Retina (tissue), 1 donor: ENCODE data around the gene COL4A2.
"Not testable (repeated sequence)": the region's sequence is repeated elsewhere in the genome, so short reads cannot be mapped to it uniquely, and the experiment has no call there.

Experiments
- DNase-seq: peaks from one replicate; pipeline ENCODE4 v3.0.0-alpha.2; 2016

Gene COL4A2

GRCh38 chr13:110445722-110446574 lies 138.9 kb downstream of the COL4A2 start:
- no peak for DNase-seq

- no peak for DNase-seq
Observed at GRCh38 chr13:110446575-110446890, 139.4 kb downstream of the COL4A2 start.

GRCh38 chr13:110447058-110447511 lies 140.0 kb downstream of the COL4A2 start:
- no peak for DNase-seq

GRCh38 chr13:110447801-110448200 lies 140.7 kb downstream of the COL4A2 start:
- DNase-seq: no peak

GRCh38 chr13:110448230-110448629 lies 141.1 kb downstream of the COL4A2 start:
- DNase-seq: no peak

GRCh38 chr13:110448677-110449076 lies 141.6 kb downstream of the COL4A2 start:
- no peak for DNase-seq

GRCh38 chr13:110449219-110450015 lies 142.3 kb downstream of the COL4A2 start:
- DNase-seq: no peak

GRCh38 chr13:110450016-110450900 lies 143.2 kb downstream of the COL4A2 start:
- no peak for DNase-seq

GRCh38 chr13:110450941-110451730 lies 144.1 kb downstream of the COL4A2 start:
- DNase-seq: no peak

GRCh38 chr13:110453091-110453490 lies 146.0 kb downstream of the COL4A2 start:
- not testable (repeated sequence) for DNase-seq

GRCh38 chr13:110453797-110454196 lies 146.7 kb downstream of the COL4A2 start:
- DNase-seq: no peak

- DNase-seq: no peak
Observed at GRCh38 chr13:110454227-110454859, 147.3 kb downstream of the COL4A2 start.

- no peak for DNase-seq
Observed at GRCh38 chr13:110454956-110455355, 147.9 kb downstream of the COL4A2 start.

GRCh38 chr13:110455444-110455843 lies 148.4 kb downstream of the COL4A2 start:
- DNase-seq: no peak

- peak; percentile 77 for DNase-seq
Observed at GRCh38 chr13:110455941-110456340, 148.9 kb downstream of the COL4A2 start.

GRCh38 chr13:110456550-110456949 lies 149.5 kb downstream of the COL4A2 start:
- DNase-seq: no peak

GRCh38 chr13:110457361-110457760 lies 150.3 kb downstream of the COL4A2 start:
- DNase-seq: no peak

- DNase-seq: no peak
Observed at GRCh38 chr13:110458017-110458416, 150.9 kb downstream of the COL4A2 start.

- DNase-seq: no peak
Observed at GRCh38 chr13:110458594-110459365, 151.7 kb downstream of the COL4A2 start.

GRCh38 chr13:110462091-110462490 lies 155.0 kb downstream of the COL4A2 start:
- no peak for DNase-seq

GRCh38 chr13:110463156-110463555 lies 156.1 kb downstream of the COL4A2 start:
- no peak for DNase-seq
